ENCODE data around the gene DNAH17. TPM values are rescaled to one million over a fixed set of nuclear protein-coding genes. Genes with fewer than 3 reads are reported as not detected.
"Not testable (repeated sequence)": the region's sequence is repeated elsewhere in the genome, so short reads cannot be mapped to it uniquely, and the experiment has no call there.

Gene DNAH17
- total RNA-seq, 1 donor from 2014 or later = 0.54 TPM

- Mint-ChIP-seq H3K9me3 (ENCODE audit: unreplicated experiment) (no peaks in the 10 kb centered on the region), H3K4me1 (ENCODE audit: unreplicated experiment) (no peaks in the 10 kb centered on the region), H3K36me3 (ENCODE audit: unreplicated experiment) (no peaks in the 10 kb centered on the region), H3K4me3 (ENCODE audit: unreplicated experiment) (no peak overlapping the region), H3K27me3 (ENCODE audit: unreplicated experiment) (peaks cover 2% of the 10 kb centered on the region), H3K27ac (ENCODE audit: unreplicated experiment) (no peak overlapping the region)
- DNase-seq (ENCODE audit: extremely low spot score, unreplicated experiment) = no peak
- TF ChIP-seq CTCF (IDR thresholded peaks at IDR 0.05) = no peak
Observed at GRCh38 chr17:78469443-78469842, 107.8 kb downstream of the DNAH17 start.

GRCh38 chr17:78468366-78468765 is 108.8 kb downstream of the DNAH17 start:
- Mint-ChIP-seq H3K27me3 (ENCODE audit: unreplicated experiment) (no peaks in the 10 kb centered on the region), H3K27ac (ENCODE audit: unreplicated experiment) (no peak overlapping the region), H3K4me1 (ENCODE audit: unreplicated experiment) (no peaks in the 10 kb centered on the region), H3K4me3 (ENCODE audit: unreplicated experiment) (no peak overlapping the region), H3K36me3 (ENCODE audit: unreplicated experiment) (no peaks in the 10 kb centered on the region), H3K9me3 (ENCODE audit: unreplicated experiment) (no peaks in the 10 kb centered on the region)
- DNase-seq (ENCODE audit: extremely low spot score, unreplicated experiment) = no peak
- no peak for TF ChIP-seq CTCF (IDR thresholded peaks at IDR 0.05)

GRCh38 chr17:78466786-78467715 is 110.1 kb downstream of the DNAH17 start:
- no peaks in the 10 kb centered on the region for H3K36me3 Mint-ChIP-seq (ENCODE audit: unreplicated experiment)
- H3K27me3 Mint-ChIP-seq (ENCODE audit: unreplicated experiment) = no peaks in the 10 kb centered on the region
- H3K9me3 Mint-ChIP-seq (ENCODE audit: unreplicated experiment) = no peaks in the 10 kb centered on the region
- TF ChIP-seq CTCF (IDR thresholded peaks at IDR 0.05) = no peak
- H3K4me1 Mint-ChIP-seq (ENCODE audit: unreplicated experiment) = no peaks in the 10 kb centered on the region
- H3K27ac Mint-ChIP-seq (ENCODE audit: unreplicated experiment) = no peak overlapping the region
- no peak overlapping the region for H3K4me3 Mint-ChIP-seq (ENCODE audit: unreplicated experiment)
- DNase-seq (ENCODE audit: extremely low spot score, unreplicated experiment) = no peak

GRCh38 chr17:78466109-78466785 is 110.9 kb downstream of the DNAH17 start:
- H3K9me3 Mint-ChIP-seq (ENCODE audit: unreplicated experiment); H3K27me3 Mint-ChIP-seq (ENCODE audit: unreplicated experiment); H3K27ac Mint-ChIP-seq (ENCODE audit: unreplicated experiment); H3K4me3 Mint-ChIP-seq (ENCODE audit: unreplicated experiment); H3K36me3 Mint-ChIP-seq (ENCODE audit: unreplicated experiment); H3K4me1 Mint-ChIP-seq (ENCODE audit: unreplicated experiment); DNase-seq (ENCODE audit: extremely low spot score, unreplicated experiment): not testable (repeated sequence)

GRCh38 chr17:78462148-78462547 is 115.0 kb downstream of the DNAH17 start:
- Mint-ChIP-seq H3K4me3 (ENCODE audit: unreplicated experiment) (no peak overlapping the region), H3K9me3 (ENCODE audit: unreplicated experiment) (no peaks in the 10 kb centered on the region), H3K27me3 (ENCODE audit: unreplicated experiment) (no peaks in the 10 kb centered on the region), H3K36me3 (ENCODE audit: unreplicated experiment) (no peaks in the 10 kb centered on the region), H3K27ac (ENCODE audit: unreplicated experiment) (no peak overlapping the region), H3K4me1 (ENCODE audit: unreplicated experiment) (no peaks in the 10 kb centered on the region)
- no peak for DNase-seq (ENCODE audit: extremely low spot score, unreplicated experiment)
- no peak for TF ChIP-seq CTCF (IDR thresholded peaks at IDR 0.05)

All from osteocyte (in vitro differentiated cells).